Stomach (tissue), 4 donors: Measurements from ENCODE around the gene FRMPD2.

Source experiments
- EP300 ChIP-seq: sonication (generic); formaldehyde crosslinking; IDR thresholded peaks from one replicate; pipeline ENCODE4 v1.6.1; 2017; ENCODE audit warnings: antibody characterized with exemption
- POLR2A ChIP-seq, 4 donors: fragments of 450-650 bp; IDR thresholded peaks; one replicate each; pipeline ENCODE4 v1.6.1; 2016; ENCODE audit warnings: antibody characterized with exemption in 4 of 4, control low read depth in 2 of 4, mild to moderate bottlenecking in 1 of 4, moderate library complexity in 1 of 4
- POLR2AphosphoS5 ChIP-seq, 3 donors: sonication (generic); formaldehyde crosslinking; IDR thresholded peaks; one replicate each; pipeline ENCODE4 v1.6.1; 2016; ENCODE audit warnings: antibody characterized with exemption in 3 of 3
- TF ChIP-seq, protein P1 (sequence below), 7 experiments: fragments of 450-650 bp in 4 of 7; fragments of 200-600 bp in 3 of 7; sonication (generic) in 3 of 7; IDR thresholded peaks; one replicate each; pipeline ENCODE4 v1.5.1; 2016 to 2019; ENCODE audit warnings: antibody characterized with exemption in 7 of 7, control low read depth in 2 of 7, mild to moderate bottlenecking in 1 of 7

DNA sequence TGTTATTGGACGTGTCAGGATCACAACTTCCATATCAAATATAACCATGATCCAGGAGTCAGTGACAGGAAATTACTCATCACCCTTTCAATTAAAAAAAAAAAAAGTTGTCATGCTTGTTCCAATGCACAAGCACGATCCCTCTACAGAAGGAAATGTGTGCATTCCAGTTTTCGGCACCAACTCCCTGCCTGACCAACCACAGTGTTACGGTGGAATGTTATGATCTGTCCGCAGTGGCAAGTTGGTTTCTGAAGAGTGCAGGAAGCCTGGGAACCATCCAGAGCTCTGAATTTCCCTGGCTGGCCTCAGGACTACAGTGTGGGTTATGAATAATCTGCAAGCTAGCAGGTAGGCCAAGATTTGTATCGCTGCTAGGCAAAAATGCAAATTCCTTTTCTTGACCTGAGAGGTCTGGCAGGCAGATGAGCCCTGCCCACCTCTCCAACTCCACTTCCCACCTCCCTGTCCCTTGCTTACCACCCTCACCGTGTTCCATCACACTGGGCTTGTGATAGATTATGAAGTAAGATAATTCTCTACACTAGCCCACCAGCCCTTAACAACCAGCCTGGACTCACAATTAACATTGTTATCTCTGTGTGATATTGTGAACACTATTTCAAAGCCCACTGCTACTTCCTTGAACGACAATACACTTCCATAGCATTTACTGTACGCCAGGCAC lies 20.4 kb downstream of the FRMPD2 start:
- TF ChIP-seq, protein P1, sequence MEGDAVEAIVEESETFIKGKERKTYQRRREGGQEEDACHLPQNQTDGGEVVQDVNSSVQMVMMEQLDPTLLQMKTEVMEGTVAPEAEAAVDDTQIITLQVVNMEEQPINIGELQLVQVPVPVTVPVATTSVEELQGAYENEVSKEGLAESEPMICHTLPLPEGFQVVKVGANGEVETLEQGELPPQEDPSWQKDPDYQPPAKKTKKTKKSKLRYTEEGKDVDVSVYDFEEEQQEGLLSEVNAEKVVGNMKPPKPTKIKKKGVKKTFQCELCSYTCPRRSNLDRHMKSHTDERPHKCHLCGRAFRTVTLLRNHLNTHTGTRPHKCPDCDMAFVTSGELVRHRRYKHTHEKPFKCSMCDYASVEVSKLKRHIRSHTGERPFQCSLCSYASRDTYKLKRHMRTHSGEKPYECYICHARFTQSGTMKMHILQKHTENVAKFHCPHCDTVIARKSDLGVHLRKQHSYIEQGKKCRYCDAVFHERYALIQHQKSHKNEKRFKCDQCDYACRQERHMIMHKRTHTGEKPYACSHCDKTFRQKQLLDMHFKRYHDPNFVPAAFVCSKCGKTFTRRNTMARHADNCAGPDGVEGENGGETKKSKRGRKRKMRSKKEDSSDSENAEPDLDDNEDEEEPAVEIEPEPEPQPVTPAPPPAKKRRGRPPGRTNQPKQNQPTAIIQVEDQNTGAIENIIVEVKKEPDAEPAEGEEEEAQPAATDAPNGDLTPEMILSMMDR (IDR thresholded peaks at IDR 0.05) = no peak
- no peak for TF ChIP-seq EP300
- TF ChIP-seq POLR2A (IDR thresholded peaks at IDR 0.05) = no peak
- no peak for TF ChIP-seq POLR2AphosphoS5 (IDR thresholded peaks at IDR 0.05)
